ENCODE measurements around the gene ALPP. TPM values are rescaled to one million over a fixed set of nuclear protein-coding genes. Genes with fewer than 3 reads are reported as not detected.

Gene ALPP
- total RNA-seq, 4 donors from 2014 or later = 0.06 TPM; not detected in 3

- Histone ChIP-seq H3K27me3 (peaks cover 6 to 77% (median 48%) of the 10 kb centered on the region in 4 donors), H3K4me1 (peaks cover 5 to 24% (median 19%) of the 10 kb centered on the region in 4 donors), H3K9me3 (peaks cover 0 to 5% (median 0%) of the 10 kb centered on the region in 4 donors), H3K4me3 (no peak overlapping the region), H3K27ac (replicated peaks in 1 of 4) (no peak overlapping the region), H3K36me3 (no peaks in the 10 kb centered on the region)
- TF ChIP-seq, protein P1, sequence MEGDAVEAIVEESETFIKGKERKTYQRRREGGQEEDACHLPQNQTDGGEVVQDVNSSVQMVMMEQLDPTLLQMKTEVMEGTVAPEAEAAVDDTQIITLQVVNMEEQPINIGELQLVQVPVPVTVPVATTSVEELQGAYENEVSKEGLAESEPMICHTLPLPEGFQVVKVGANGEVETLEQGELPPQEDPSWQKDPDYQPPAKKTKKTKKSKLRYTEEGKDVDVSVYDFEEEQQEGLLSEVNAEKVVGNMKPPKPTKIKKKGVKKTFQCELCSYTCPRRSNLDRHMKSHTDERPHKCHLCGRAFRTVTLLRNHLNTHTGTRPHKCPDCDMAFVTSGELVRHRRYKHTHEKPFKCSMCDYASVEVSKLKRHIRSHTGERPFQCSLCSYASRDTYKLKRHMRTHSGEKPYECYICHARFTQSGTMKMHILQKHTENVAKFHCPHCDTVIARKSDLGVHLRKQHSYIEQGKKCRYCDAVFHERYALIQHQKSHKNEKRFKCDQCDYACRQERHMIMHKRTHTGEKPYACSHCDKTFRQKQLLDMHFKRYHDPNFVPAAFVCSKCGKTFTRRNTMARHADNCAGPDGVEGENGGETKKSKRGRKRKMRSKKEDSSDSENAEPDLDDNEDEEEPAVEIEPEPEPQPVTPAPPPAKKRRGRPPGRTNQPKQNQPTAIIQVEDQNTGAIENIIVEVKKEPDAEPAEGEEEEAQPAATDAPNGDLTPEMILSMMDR (IDR thresholded peaks at IDR 0.05) = no peak
- no peak for TF ChIP-seq EP300 (IDR thresholded peaks at IDR 0.05)
- TF ChIP-seq POLR2AphosphoS5 (IDR thresholded peaks at IDR 0.05) = no peak
- TF ChIP-seq POLR2A (IDR thresholded peaks at IDR 0.05; ENCODE audit: low read depth) = no peak
- DNase-seq (ENCODE audit: extremely low spot score) = no peak
- 4% methylated on average over 26 of the region's 73 CpGs for WGBS
- intact Hi-C loops (cut with DNase I) = no loop called here
Observed at GRCh38 chr2:232351686-232352510, 26.7 kb upstream of the ALPP start.

DNA sequence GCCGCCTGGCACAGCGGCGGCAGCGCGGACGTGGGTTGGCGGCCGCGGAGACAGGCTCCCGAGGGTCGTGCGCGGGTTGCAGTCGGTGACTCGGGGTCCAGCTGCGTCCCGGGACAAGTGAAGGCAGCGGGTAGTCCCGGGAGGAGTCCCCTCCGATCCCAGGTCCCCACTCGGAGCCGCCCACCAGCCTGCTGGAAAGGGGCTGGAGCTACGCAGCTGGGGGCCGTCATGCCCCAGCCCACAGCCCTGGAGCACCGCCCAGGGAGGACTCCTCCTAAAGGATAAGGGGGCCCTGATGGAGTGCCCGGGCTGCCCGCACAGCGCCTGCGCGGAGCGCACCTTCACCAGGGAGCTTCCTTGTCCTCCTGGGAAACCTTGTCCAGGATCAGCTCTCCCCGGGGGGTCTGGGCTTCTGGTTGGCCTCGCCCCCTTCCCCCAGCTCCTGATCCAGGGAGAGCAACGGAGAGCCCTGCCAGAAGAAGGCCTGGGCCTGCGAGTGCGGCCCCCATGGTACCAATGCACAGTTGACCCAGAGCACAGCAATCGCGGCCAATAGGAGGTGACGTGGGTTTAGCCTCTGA, 25.9 kb upstream of the ALPP start:
- DNase-seq (ENCODE audit: extremely low spot score) = no peak
- H3K36me3 ChIP-seq = no peaks in the 10 kb centered on the region
- H3K4me1 ChIP-seq = peaks cover 5 to 24% (median 19%) of the 10 kb centered on the region in 4 donors
- intact Hi-C loops (cut with DNase I) = no loop called here
- H3K27me3 ChIP-seq = peaks cover 6 to 77% (median 48%) of the 10 kb centered on the region in 4 donors
- TF ChIP-seq POLR2AphosphoS5 (IDR thresholded peaks at IDR 0.05) (no peak), EP300 (IDR thresholded peaks at IDR 0.05) (no peak), POLR2A (IDR thresholded peaks at IDR 0.05; ENCODE audit: low read depth) (no peak)
- TF ChIP-seq, protein P1 (IDR thresholded peaks at IDR 0.05) = no peak
- H3K4me3 ChIP-seq = no peak overlapping the region
- WGBS = 67% methylated on average over 1 of the region's 39 CpGs
- H3K9me3 ChIP-seq = peaks cover 0 to 2% (median 0%) of the 10 kb centered on the region in 4 donors
- no peak overlapping the region for H3K27ac ChIP-seq (replicated peaks in 1 of 4)

DNA sequence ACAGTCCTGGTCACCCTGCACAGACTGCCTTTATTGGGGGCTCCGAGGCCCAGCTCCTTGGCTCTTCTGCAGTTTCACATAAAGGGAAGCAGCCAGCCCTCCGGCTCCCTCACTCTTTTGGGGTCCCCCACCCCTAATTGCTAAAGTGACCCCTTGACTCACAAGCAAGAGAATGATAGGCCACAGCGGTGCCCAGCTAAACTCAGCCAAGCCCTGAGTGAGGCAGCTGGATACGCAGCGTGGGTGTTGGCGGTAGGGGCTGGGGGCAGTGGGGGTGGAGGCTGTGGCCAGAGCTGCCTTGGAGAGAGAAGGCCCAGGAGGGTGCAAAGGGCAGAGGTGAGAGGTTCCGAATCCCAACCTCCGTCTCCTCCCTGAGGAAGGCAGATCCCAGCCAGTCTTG, 25.5 kb upstream of the ALPP start:
- Histone ChIP-seq H3K36me3 (no peaks in the 10 kb centered on the region), H3K27me3 (peaks cover 6 to 75% (median 48%) of the 10 kb centered on the region in 4 donors), H3K4me1 (peaks cover 5 to 24% (median 19%) of the 10 kb centered on the region in 4 donors), H3K4me3 (no peak overlapping the region), H3K27ac (replicated peaks in 1 of 4) (no peak overlapping the region), H3K9me3 (no peaks in the 10 kb centered on the region)
- WGBS = 82% methylated on average over 8 of the region's 8 CpGs
- intact Hi-C loops (cut with DNase I) = no loop called here
- TF ChIP-seq POLR2AphosphoS5 (IDR thresholded peaks at IDR 0.05) = no peak
- TF ChIP-seq, protein P1 (IDR thresholded peaks at IDR 0.05) = no peak
- no peak for TF ChIP-seq POLR2A (IDR thresholded peaks at IDR 0.05; ENCODE audit: low read depth)
- no peak for TF ChIP-seq EP300 (IDR thresholded peaks at IDR 0.05)
- no peak for DNase-seq (ENCODE audit: extremely low spot score)

GRCh38 chr2:232353660-232354059, 24.9 kb upstream of the ALPP start:
- H3K9me3 ChIP-seq = no peaks in the 10 kb centered on the region
- peaks cover 5 to 24% (median 19%) of the 10 kb centered on the region in 4 donors for H3K4me1 ChIP-seq
- no peaks in the 10 kb centered on the region for H3K36me3 ChIP-seq
- DNase-seq (ENCODE audit: extremely low spot score) = no peak
- H3K4me3 ChIP-seq = no peak overlapping the region
- TF ChIP-seq POLR2AphosphoS5 (IDR thresholded peaks at IDR 0.05) = no peak
- TF ChIP-seq, protein P1 (IDR thresholded peaks at IDR 0.05) = no peak
- no peak for TF ChIP-seq EP300 (IDR thresholded peaks at IDR 0.05)
- TF ChIP-seq POLR2A (IDR thresholded peaks at IDR 0.05; ENCODE audit: low read depth) = no peak
- 88% methylated on average over 6 of the region's 7 CpGs for WGBS
- no peak overlapping the region for H3K27ac ChIP-seq (replicated peaks in 1 of 4)
- intact Hi-C loops (cut with DNase I) = no loop called here
- H3K27me3 ChIP-seq = peaks cover 6 to 69% (median 48%) of the 10 kb centered on the region in 4 donors

Measured in esophagus muscularis mucosa (tissue), 4 donors.